ENCODE measurements around the gene ZSCAN31.
"Not testable (repeated sequence)": the region's sequence is repeated elsewhere in the genome, so short reads cannot be mapped to it uniquely, and the experiment has no call there.

ZSCAN31 gene

GRCh38 chr6:28333047-28333446 lies 2.9 kb downstream of the ZSCAN31 start:
- DNase-seq, result no peak
- in situ Hi-C loops (cut with HindIII; ENCODE audit: low pct_ligation_motif_present, low pct_unique_long_range_greater_than_20kb, low sequenced_read_pairs), result no loop called here

DNA sequence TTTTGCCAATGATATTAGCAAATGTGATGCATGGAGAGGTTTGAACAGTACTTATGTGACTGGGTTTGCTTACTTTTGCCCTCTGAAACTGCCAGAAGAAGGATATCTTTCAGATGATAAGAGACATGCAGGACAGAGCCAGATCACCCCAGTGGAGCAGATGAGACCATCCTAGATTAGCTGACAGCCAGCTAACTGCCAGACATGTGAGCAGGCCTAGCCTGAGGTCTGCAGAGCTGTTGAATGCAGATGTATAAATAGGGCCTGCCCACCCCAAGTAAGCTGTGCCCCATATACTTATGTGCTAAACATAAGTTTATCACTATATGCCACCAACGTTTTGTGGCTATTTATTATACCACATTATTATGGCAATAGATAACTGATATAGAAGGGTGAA lies 5.9 kb downstream of the ZSCAN31 start:
- DNase-seq, result no peak
- in situ Hi-C loops (cut with HindIII; ENCODE audit: low pct_ligation_motif_present, low pct_unique_long_range_greater_than_20kb, low sequenced_read_pairs), result no loop called here

DNA sequence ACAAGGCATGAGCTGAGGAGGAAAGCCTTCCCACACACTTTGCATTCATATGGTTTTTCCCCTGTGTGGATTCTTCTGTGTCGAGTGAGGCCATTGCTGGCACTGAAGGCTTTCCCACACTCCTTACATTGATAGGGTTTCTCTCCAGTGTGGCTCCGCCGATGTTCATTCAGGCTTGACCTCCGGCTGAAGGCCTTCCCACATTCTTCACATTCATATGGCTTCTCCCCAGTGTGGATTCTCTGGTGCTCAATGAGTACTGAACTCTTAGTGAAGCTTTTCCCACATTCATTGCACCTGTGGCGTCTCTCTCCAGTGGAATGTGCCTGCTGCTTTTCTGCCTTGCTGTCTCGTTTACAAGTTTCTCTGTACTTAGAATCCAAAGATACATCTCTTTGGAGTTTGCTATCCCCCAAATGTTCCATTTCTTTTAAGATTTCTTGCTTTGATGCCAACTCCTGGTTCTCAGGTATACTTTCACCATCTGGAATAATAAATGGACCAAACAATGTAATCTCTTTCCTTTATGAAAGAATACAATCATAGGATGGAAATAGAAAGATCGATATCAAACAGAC lies 9.5 kb downstream of the ZSCAN31 start:
- DNase-seq, result no peak
- in situ Hi-C loops (cut with HindIII; ENCODE audit: low pct_ligation_motif_present, low pct_unique_long_range_greater_than_20kb, low sequenced_read_pairs), result no loop called here

DNA sequence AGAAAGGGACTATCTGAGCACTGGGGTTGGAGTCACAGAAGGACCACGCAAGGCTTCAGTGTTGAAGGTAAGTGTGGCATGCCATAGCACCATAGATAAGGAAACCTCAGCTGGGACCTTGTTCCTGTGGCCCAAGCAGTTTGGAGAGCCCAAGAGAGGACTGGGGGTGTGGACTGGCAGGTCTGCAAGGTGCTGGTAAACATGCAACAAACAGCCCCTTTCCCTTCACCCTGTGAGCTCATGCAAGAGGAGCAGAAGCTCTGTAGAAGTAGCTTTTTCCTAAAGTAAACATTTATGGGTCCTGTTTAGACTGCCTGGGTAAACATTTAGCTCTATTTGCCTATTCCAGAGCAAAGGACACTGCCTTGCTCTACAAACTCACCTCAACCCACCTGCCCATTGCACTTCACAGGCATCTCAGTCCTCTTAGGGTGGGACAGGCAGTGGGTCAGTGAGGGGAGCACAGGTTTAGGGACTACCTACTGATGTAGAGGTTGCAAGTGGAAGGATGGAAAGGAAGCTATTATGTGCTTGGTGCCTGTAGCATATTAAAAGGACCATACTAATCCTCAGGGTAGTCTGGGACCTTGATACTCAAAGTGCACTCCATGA lies 12.0 kb downstream of the ZSCAN31 start:
- DNase-seq, result no peak
- in situ Hi-C loops (cut with HindIII; ENCODE audit: low pct_ligation_motif_present, low pct_unique_long_range_greater_than_20kb, low sequenced_read_pairs), result no loop called here

- DNase-seq, result no peak
- in situ Hi-C loops (cut with HindIII; ENCODE audit: low pct_ligation_motif_present, low pct_unique_long_range_greater_than_20kb, low sequenced_read_pairs), result no loop called here
These were observed 13.3 kb downstream of the ZSCAN31 start for GRCh38 chr6:28322661-28323060.

DNA sequence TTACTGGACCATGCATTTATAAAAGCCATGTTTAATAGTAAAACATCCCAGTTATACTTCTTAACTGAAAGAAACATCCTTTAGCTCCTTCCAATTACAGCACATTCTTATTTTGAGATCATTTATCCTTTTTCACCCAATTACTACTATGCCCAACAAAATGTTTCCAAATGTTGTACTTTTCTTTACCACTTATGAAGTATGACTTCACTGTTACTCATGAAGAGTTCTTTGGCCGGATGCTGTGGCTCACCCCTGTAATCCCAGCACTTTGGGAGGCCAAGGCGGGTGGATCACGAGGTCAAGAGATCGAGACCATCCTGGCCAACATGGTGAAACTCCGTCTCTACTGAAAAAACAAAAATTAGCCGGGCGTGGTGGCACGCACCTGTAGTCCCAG lies 18.1 kb downstream of the ZSCAN31 start:
- in situ Hi-C loops (cut with HindIII; ENCODE audit: low pct_ligation_motif_present, low pct_unique_long_range_greater_than_20kb, low sequenced_read_pairs); DNase-seq: not testable (repeated sequence)

DNA sequence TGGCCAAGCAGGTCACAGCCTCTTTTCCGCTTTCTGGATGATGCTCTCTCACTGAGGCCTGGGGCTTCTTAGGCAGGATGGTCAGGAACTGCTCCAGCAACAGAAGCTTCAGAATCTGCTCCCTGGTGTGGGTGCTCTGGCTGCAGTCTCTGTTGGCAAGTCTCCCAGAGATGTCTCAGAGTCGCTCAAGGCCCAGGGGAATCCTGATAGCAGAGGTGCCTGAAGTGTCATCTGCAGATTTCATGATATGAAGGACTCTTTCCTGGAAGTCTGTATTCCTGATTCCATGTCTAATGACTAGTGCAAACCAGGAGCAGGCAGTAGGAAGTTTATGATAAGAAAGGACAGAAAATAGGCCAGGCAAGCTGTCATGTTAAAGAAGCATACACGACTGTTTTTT lies 20.3 kb downstream of the ZSCAN31 start:
- in situ Hi-C loops (cut with HindIII; ENCODE audit: low pct_ligation_motif_present, low pct_unique_long_range_greater_than_20kb, low sequenced_read_pairs), result no loop called here
- no peak for DNase-seq

- in situ Hi-C loops (cut with HindIII; ENCODE audit: low pct_ligation_motif_present, low pct_unique_long_range_greater_than_20kb, low sequenced_read_pairs), result no loop called here
- DNase-seq, result no peak
These were observed 23.0 kb downstream of the ZSCAN31 start for GRCh38 chr6:28312939-28313338.

GRCh38 chr6:28311139-28311823 lies 24.7 kb downstream of the ZSCAN31 start:
- DNase-seq, result no peak
- in situ Hi-C loops (cut with HindIII; ENCODE audit: low pct_ligation_motif_present, low pct_unique_long_range_greater_than_20kb, low sequenced_read_pairs), result no loop called here

GRCh38 chr6:28306363-28306762 lies 29.6 kb downstream of the ZSCAN31 start:
- DNase-seq; in situ Hi-C loops (cut with HindIII; ENCODE audit: low pct_ligation_motif_present, low pct_unique_long_range_greater_than_20kb, low sequenced_read_pairs): not testable (repeated sequence)

- DNase-seq, result no peak
- in situ Hi-C loops (cut with HindIII; ENCODE audit: low pct_ligation_motif_present, low pct_unique_long_range_greater_than_20kb, low sequenced_read_pairs), result no loop called here
These were observed 32.4 kb downstream of the ZSCAN31 start for GRCh38 chr6:28303570-28303969.

DNA sequence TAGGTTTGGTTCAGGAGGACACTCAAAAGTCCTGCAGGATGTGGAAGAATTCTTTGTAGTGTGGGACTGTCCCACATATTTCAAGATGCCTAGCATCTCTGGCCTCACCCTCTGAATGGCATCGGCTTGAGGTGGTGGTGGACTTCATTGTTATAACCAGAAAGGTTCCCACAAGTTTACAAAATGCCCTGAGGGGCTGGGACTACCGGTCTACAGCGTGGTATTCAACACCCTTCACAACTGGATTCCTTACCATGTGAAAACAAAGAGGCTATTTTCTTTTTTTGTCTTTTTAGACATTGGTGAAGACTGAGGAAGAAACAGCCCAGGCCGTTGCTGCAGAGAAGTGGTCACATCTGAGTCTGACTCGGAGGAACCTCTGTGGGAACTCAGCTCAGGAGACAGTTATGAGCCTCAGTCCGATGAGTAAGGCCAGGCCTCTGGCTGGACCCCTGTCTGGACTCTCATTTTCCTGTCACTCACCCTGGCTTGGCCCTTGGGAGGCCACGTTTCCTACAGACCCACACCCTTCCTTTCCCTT lies 39.4 kb downstream of the ZSCAN31 start:
- in situ Hi-C loops (cut with HindIII; ENCODE audit: low pct_ligation_motif_present, low pct_unique_long_range_greater_than_20kb, low sequenced_read_pairs), result no loop called here
- no peak for DNase-seq

DNA sequence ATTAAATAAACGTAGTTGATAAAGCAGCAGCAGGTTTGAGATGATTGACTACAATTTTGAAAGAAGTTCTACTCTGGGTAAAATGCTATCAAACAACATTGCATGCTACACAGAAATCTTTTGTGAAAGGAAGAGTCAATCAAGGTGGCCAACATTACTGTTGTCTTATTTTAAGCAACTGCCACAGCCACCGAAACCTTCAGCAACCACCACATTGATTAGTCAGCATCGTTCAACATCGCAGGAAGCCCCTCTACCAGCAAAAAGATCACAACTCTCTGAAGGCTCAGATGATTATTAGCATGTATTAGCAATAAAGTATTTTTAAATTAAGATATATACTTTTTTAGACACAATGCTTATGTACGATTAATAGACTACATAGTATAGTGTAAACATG lies 40.6 kb downstream of the ZSCAN31 start:
- in situ Hi-C loops (cut with HindIII; ENCODE audit: low pct_ligation_motif_present, low pct_unique_long_range_greater_than_20kb, low sequenced_read_pairs), result no loop called here
- DNase-seq, result no peak

GRCh38 chr6:28291573-28291972 lies 44.4 kb downstream of the ZSCAN31 start:
- in situ Hi-C loops (cut with HindIII; ENCODE audit: low pct_ligation_motif_present, low pct_unique_long_range_greater_than_20kb, low sequenced_read_pairs), result no loop called here
- DNase-seq, result no peak

DNA sequence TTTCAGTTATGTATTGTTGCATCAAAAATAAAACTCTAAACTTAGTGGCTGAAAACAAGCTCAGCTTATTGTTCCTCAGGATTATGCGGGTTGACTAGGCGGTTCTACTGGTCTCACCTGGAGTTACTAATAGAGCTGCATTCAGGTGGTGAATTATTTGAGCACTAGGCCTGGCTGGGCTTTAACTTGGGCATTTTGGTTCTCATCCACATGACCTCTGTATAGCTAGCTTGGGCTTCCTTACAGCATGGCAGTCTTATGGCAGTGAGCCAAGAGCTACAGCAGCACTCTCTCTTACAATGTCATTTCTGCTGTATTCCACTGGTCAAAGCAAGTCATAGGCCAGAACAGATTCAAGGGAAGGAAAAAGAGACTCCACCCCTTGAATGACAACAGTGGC lies 53.0 kb downstream of the ZSCAN31 start:
- in situ Hi-C loops (cut with HindIII; ENCODE audit: low pct_ligation_motif_present, low pct_unique_long_range_greater_than_20kb, low sequenced_read_pairs), result no loop called here
- no peak for DNase-seq

GRCh38 chr6:28281288-28282064 lies 54.5 kb downstream of the ZSCAN31 start, which contains the start of gene PGBD1:
TSS of gene PGBD1 (plus strand) at chr6:28281572. CDS start at chr6:28283814, 2,242 bp downstream.
- DNase-seq, result peak; percentile 77
- in situ Hi-C loops (cut with HindIII; ENCODE audit: low pct_ligation_motif_present, low pct_unique_long_range_greater_than_20kb, low sequenced_read_pairs), result no loop called here

GRCh38 chr6:28280595-28281287 lies 55.2 kb downstream of the ZSCAN31 start:
- DNase-seq, result no peak
- in situ Hi-C loops (cut with HindIII; ENCODE audit: low pct_ligation_motif_present, low pct_unique_long_range_greater_than_20kb, low sequenced_read_pairs), result no loop called here

GRCh38 chr6:28277746-28278145 lies 58.2 kb downstream of the ZSCAN31 start:
- in situ Hi-C loops (cut with HindIII; ENCODE audit: low pct_ligation_motif_present, low pct_unique_long_range_greater_than_20kb, low sequenced_read_pairs), result no loop called here
- no peak for DNase-seq
